Measurements from ENCODE around the gene MAPK8IP2. TPM values are rescaled to one million over a fixed set of nuclear protein-coding genes. Genes with fewer than 3 reads are reported as not detected.

Gene MAPK8IP2
- total and polyA plus RNA-seq, 2 of the 13 experiments (the other 11 are each of a cell fraction or from before 2014, with no cell fraction given) = 1.3 to 2.6 TPM

DNA sequence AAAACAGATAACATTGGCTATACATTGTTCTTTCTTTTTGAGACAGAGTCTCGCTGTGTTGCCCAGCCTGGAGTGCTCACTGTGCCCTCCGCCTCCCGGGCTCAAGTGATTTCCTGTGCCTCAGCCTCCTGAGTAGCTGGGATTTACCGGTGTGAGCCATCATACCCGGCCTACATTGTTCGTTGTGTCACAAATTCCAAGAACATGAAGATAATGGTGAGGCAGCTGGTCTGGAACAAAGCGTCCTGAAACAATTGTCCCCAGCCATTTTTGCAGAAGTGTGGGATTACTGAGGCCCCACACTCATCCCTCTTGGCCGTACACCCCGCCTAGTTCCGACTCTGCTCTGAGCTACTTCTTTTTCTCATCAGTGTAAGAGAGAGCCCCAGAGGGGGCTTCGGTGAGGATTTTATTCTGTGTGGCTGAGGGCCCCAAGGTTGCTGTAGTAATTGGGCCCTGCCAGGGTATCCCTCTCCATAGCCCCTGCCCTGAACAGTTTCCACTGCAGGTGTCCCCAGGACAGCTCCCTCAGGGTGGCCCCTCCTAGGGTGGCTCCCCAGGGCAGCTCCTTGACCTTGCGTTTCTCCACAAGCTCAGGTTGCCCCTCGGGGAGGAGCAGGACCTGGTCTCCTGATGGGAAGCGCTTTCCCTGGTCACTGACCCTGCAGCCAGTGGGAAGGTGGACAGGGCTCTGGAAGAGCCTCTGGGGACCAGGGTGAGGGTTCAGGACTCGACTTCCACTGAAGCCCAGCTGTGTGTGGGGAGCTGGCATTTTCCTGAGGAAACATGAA lies 40.5 kb downstream of the MAPK8IP2 start (continued):
- TF ChIP-seq PRDM15 (CRISPR knock-in tag; IDR thresholded peaks at IDR 0.05) (no peak), MXD3 (CRISPR knock-in tag; IDR thresholded peaks at IDR 0.05) (no peak), ZNF672 (CRISPR knock-in tag; IDR thresholded peaks at IDR 0.05) (no peak), ZSCAN9 (CRISPR knock-in tag; IDR thresholded peaks at IDR 0.05; ENCODE audit: borderline replicate concordance) (no peak), SYNCRIP (IDR thresholded peaks at IDR 0.05; ENCODE audit: insufficient read depth, low read depth, low read length) (no peak), FOXM1 (CRISPR knock-in tag; IDR thresholded peaks at IDR 0.05) (no peak), CREB1 (IDR thresholded peaks at IDR 0.05) (no peak), CREB1 (CRISPR knock-in tag; IDR thresholded peaks at IDR 0.05) (no peak), CCDC6 (CRISPR knock-in tag; IDR thresholded peaks at IDR 0.05) (no peak; the same call in 1 of the 2 replicates), ZNF503 (CRISPR knock-in tag; IDR thresholded peaks at IDR 0.05) (no peak), SMC3 (IDR thresholded peaks at IDR 0.05; ENCODE audit: low read length) (no peak), ZNF768 (CRISPR knock-in tag; IDR thresholded peaks at IDR 0.05) (peak; percentile 18; the same call in 1 of the 2 replicates), ZNF451 (CRISPR knock-in tag; IDR thresholded peaks at IDR 0.05) (no peak)
- TF ChIP-seq, protein P1, sequence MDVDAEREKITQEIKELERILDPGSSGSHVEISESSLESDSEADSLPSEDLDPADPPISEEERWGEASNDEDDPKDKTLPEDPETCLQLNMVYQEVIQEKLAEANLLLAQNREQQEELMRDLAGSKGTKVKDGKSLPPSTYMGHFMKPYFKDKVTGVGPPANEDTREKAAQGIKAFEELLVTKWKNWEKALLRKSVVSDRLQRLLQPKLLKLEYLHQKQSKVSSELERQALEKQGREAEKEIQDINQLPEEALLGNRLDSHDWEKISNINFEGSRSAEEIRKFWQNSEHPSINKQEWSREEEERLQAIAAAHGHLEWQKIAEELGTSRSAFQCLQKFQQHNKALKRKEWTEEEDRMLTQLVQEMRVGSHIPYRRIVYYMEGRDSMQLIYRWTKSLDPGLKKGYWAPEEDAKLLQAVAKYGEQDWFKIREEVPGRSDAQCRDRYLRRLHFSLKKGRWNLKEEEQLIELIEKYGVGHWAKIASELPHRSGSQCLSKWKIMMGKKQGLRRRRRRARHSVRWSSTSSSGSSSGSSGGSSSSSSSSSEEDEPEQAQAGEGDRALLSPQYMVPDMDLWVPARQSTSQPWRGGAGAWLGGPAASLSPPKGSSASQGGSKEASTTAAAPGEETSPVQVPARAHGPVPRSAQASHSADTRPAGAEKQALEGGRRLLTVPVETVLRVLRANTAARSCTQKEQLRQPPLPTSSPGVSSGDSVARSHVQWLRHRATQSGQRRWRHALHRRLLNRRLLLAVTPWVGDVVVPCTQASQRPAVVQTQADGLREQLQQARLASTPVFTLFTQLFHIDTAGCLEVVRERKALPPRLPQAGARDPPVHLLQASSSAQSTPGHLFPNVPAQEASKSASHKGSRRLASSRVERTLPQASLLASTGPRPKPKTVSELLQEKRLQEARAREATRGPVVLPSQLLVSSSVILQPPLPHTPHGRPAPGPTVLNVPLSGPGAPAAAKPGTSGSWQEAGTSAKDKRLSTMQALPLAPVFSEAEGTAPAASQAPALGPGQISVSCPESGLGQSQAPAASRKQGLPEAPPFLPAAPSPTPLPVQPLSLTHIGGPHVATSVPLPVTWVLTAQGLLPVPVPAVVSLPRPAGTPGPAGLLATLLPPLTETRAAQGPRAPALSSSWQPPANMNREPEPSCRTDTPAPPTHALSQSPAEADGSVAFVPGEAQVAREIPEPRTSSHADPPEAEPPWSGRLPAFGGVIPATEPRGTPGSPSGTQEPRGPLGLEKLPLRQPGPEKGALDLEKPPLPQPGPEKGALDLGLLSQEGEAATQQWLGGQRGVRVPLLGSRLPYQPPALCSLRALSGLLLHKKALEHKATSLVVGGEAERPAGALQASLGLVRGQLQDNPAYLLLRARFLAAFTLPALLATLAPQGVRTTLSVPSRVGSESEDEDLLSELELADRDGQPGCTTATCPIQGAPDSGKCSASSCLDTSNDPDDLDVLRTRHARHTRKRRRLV (CRISPR knock-in tag; IDR thresholded peaks at IDR 0.05) = 0 out of 2 replicates have a peak, but pooled peaks have one; percentile 6
- TF ChIP-seq, protein P2, sequence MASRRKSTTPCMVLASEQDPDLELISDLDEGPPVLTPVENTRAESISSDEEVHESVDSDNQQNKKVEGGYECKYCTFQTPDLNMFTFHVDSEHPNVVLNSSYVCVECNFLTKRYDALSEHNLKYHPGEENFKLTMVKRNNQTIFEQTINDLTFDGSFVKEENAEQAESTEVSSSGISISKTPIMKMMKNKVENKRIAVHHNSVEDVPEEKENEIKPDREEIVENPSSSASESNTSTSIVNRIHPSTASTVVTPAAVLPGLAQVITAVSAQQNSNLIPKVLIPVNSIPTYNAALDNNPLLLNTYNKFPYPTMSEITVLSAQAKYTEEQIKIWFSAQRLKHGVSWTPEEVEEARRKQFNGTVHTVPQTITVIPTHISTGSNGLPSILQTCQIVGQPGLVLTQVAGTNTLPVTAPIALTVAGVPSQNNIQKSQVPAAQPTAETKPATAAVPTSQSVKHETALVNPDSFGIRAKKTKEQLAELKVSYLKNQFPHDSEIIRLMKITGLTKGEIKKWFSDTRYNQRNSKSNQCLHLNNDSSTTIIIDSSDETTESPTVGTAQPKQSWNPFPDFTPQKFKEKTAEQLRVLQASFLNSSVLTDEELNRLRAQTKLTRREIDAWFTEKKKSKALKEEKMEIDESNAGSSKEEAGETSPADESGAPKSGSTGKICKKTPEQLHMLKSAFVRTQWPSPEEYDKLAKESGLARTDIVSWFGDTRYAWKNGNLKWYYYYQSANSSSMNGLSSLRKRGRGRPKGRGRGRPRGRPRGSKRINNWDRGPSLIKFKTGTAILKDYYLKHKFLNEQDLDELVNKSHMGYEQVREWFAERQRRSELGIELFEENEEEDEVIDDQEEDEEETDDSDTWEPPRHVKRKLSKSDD (CRISPR knock-in tag; IDR thresholded peaks at IDR 0.05; ENCODE audit: low read depth) = no peak
